HG02840 (cell line): ENCODE data around the gene GOLGA1.
"Not testable (repeated sequence)": the region's sequence is repeated elsewhere in the genome, so short reads cannot be mapped to it uniquely, and the experiment has no call there.

Source experiments
- ATAC-seq: cut with Tn5 transposase; IDR thresholded peaks from one replicate; pipeline ENCODE4 v1.9.1; 2021; ENCODE audit warnings: mild to moderate bottlenecking, moderate library complexity, moderate number of reproducible peaks; ENCODE audit not compliant: unreplicated experiment, low FRiP score

GOLGA1 gene

GRCh38 chr9:124840300-124840833, 100.5 kb downstream of the GOLGA1 start:
- ATAC-seq, result no peak

- ATAC-seq, result no peak
Measured at GRCh38 chr9:124839612-124840299, 101.1 kb downstream of the GOLGA1 start.

- ATAC-seq, result not testable (repeated sequence)
Measured at GRCh38 chr9:124838567-124839275, 102.2 kb downstream of the GOLGA1 start.

GRCh38 chr9:124838132-124838531, 102.8 kb downstream of the GOLGA1 start:
- ATAC-seq, result not testable (repeated sequence)

- no peak for ATAC-seq
Measured at GRCh38 chr9:124835026-124835557, 105.8 kb downstream of the GOLGA1 start.

GRCh38 chr9:124834591-124834990, 106.3 kb downstream of the GOLGA1 start:
- ATAC-seq, result no peak

GRCh38 chr9:124831642-124832364, 109.1 kb downstream of the GOLGA1 start:
- no peak for ATAC-seq

GRCh38 chr9:124830593-124830992, 110.3 kb downstream of the GOLGA1 start:
- no peak for ATAC-seq

- no peak for ATAC-seq
Measured at GRCh38 chr9:124829334-124829669, 111.6 kb downstream of the GOLGA1 start.

GRCh38 chr9:124828489-124829333, 112.2 kb downstream of the GOLGA1 start:
- no peak for ATAC-seq
